Measurements from ENCODE around the gene PARP14. TPM values are rescaled to one million over a fixed set of nuclear protein-coding genes. Genes with fewer than 3 reads are reported as not detected.

Gene PARP14
- total and polyA plus RNA-seq, 2 donors (not counting 3 experiments of a cell fraction or from before 2014, with no cell fraction given) = 19.7 to 41.5 TPM

DNA sequence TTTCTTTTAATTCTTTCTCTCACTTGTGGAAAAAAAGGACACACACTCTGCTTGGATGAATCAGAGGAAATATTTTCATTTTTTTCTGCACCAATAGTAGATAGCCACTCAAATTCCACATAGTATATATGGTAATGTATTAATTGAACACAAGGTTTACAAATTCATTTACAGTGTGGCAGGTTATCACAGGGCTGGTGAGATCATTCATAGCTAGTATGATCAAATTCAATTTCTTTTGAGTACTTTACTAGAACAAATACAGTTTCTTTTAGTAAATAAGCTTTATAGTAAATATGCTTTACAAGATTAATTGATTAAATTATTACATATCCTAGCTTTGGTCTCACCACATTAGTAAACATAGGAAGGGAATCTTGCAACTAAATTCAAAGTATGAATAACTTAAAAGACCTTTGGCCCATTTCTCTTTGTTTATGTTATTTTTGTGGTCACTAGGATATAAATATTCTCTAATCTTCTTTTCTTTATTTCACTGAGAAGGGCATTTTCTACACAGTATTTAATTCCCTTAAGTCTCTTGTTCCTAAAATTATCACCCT, 40.1 kb upstream of the PARP14 start:
- Histone ChIP-seq H3K4me2 (ENCODE audit: insufficient read depth, low read length) (no peak overlapping the region), H2AFZ (ENCODE audit: low read depth, low read length) (no peak overlapping the region), H3K9ac (replicated peaks; ENCODE audit: extremely low read depth, insufficient read depth, low read length) (no peak overlapping the region), H4K20me1 (replicated peaks; ENCODE audit: control insufficient read depth, extremely low read depth, insufficient read depth, low read length) (no peaks in the 10 kb centered on the region), H3K4me1 (ENCODE audit: control insufficient read depth, extremely low read depth, insufficient read depth, low read length) (no peaks in the 10 kb centered on the region), H3K27ac (ENCODE audit: insufficient read depth, low read depth, low read length) (no peak overlapping the region), H3K79me2 (ENCODE audit: control insufficient read depth, insufficient read depth, low read length) (no peaks in the 10 kb centered on the region), H3K36me3 (ENCODE audit: control insufficient read depth in 2 of 2, extremely low read depth in 1 of 2, insufficient read depth in 2 of 2, low read length in 2 of 2) (no peaks in the 10 kb centered on the region), H3K9me1 (replicated peaks; ENCODE audit: control insufficient read depth, extremely low read depth, insufficient read depth, low read length) (no peaks in the 10 kb centered on the region), H3K27me3 (ENCODE audit: control insufficient read depth in 2 of 2, insufficient read depth in 2 of 2, low read length in 2 of 2) (peaks cover 7 to 9% of the 10 kb centered on the region in 2 experiments), H3K9me3 (replicated peaks; ENCODE audit: control insufficient read depth, insufficient read depth, low read length) (no peaks in the 10 kb centered on the region), H3K4me3 (replicated peaks in 1 of 3; ENCODE audit: insufficient read depth in 1 of 3, low read depth in 1 of 3, low read length in 3 of 3) (no peak overlapping the region)
- BruUV-seq (replicated peaks) = no TSS peak
- no peak for DNase-seq (ENCODE audit: low read depth, low spot score)
- POLR2A ChIA-PET = no interaction called here
- intact Hi-C loops (cut with micrococcal nuclease) = no loop called here
- TF ChIP-seq MYC (IDR thresholded peaks at IDR 0.05; ENCODE audit: low read depth, low read length) (no peak), GATA2 (IDR thresholded peaks at IDR 0.05; ENCODE audit: insufficient read depth, insufficient read length, low read depth, low read length) (no peak), JUN (IDR thresholded peaks at IDR 0.05; ENCODE audit: borderline replicate concordance, insufficient read depth, insufficient read length, low read depth) (no peak), POLR2A (IDR thresholded peaks at IDR 0.05; ENCODE audit: low read depth, low read length) (no peak)
- dilution Hi-C loops (cut with MboI; ENCODE audit: extremely low pct_ligation_motif_present, low sequenced_read_pairs) = no loop called here
- CTCF ChIA-PET = interaction anchor here (1.0 to 1.2 kb wide), 3 partner anchors 10 to 24 kb away, joined by 3 to 4 read pairs (median 4); no protein-coding TSS in a partner anchor
- FAIRE-seq = no peak

DNA sequence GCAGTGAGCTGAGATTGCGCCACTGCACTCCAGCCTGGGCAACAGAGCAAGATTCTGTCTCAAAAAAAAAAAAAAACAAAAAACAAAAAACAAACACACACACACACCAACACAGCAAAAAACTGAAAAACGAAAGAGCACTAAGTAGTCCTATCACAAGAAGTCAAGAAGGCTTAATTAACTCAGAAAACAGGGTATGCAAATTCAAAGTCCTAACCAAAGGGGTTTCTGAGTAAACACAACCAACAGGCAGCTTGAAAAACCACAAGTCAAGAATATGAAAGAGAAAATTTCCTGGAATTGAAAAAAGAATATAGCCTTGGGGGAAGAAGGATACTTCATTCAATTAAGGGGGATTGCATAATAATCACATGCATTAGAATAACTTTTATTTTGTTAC, 37.7 kb upstream of the PARP14 start:
- H3K4me1 ChIP-seq (ENCODE audit: control insufficient read depth, extremely low read depth, insufficient read depth, low read length) = no peaks in the 10 kb centered on the region
- no peaks in the 10 kb centered on the region for H3K36me3 ChIP-seq (ENCODE audit: control insufficient read depth in 2 of 2, extremely low read depth in 1 of 2, insufficient read depth in 2 of 2, low read length in 2 of 2)
- H3K27me3 ChIP-seq (ENCODE audit: control insufficient read depth in 2 of 2, insufficient read depth in 2 of 2, low read length in 2 of 2) = peaks cover 2 to 17% of the 10 kb centered on the region in 2 experiments
- CTCF ChIA-PET = no interaction called here
- POLR2A ChIA-PET = no interaction called here
- H3K4me2 ChIP-seq (ENCODE audit: insufficient read depth, low read length) = no peak overlapping the region
- no peak overlapping the region for H3K9ac ChIP-seq (replicated peaks; ENCODE audit: extremely low read depth, insufficient read depth, low read length)
- intact Hi-C loops (cut with micrococcal nuclease) = no loop called here
- no peaks in the 10 kb centered on the region for H4K20me1 ChIP-seq (replicated peaks; ENCODE audit: control insufficient read depth, extremely low read depth, insufficient read depth, low read length)
- no peak overlapping the region for H3K27ac ChIP-seq (ENCODE audit: insufficient read depth, low read depth, low read length)
- dilution Hi-C loops (cut with MboI; ENCODE audit: extremely low pct_ligation_motif_present, low sequenced_read_pairs) = no loop called here
- H3K79me2 ChIP-seq (ENCODE audit: control insufficient read depth, insufficient read depth, low read length) = no peaks in the 10 kb centered on the region
- BruUV-seq (replicated peaks) = no TSS peak
- H3K9me3 ChIP-seq (replicated peaks; ENCODE audit: control insufficient read depth, insufficient read depth, low read length) = no peaks in the 10 kb centered on the region
- no peak overlapping the region for H3K4me3 ChIP-seq (replicated peaks in 1 of 3; ENCODE audit: insufficient read depth in 1 of 3, low read depth in 1 of 3, low read length in 3 of 3)
- TF ChIP-seq MYC (IDR thresholded peaks at IDR 0.05; ENCODE audit: low read depth, low read length) (no peak), EZH2 (IDR thresholded peaks at IDR 0.05; ENCODE audit: borderline replicate concordance, low read depth, low read length, severe bottlenecking) (no peak), GATA2 (IDR thresholded peaks at IDR 0.05; ENCODE audit: insufficient read depth, insufficient read length, low read depth, low read length) (no peak), POLR2A (IDR thresholded peaks at IDR 0.05; ENCODE audit: low read depth, low read length) (no peak), POLR2AphosphoS5 (IDR thresholded peaks at IDR 0.05; ENCODE audit: insufficient read depth, low read depth, low read length) (no peak), JUN (IDR thresholded peaks at IDR 0.05; ENCODE audit: borderline replicate concordance, insufficient read depth, insufficient read length, low read depth) (no peak), FOS (IDR thresholded peaks at IDR 0.05; ENCODE audit: borderline replicate concordance, insufficient read depth, low read length) (no peak)
- TF ChIP-seq, protein P1, sequence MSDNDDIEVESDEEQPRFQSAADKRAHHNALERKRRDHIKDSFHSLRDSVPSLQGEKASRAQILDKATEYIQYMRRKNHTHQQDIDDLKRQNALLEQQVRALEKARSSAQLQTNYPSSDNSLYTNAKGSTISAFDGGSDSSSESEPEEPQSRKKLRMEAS (IDR thresholded peaks at IDR 0.05; ENCODE audit: insufficient read depth, insufficient read length) = no peak
- TF ChIP-seq, protein P2, sequence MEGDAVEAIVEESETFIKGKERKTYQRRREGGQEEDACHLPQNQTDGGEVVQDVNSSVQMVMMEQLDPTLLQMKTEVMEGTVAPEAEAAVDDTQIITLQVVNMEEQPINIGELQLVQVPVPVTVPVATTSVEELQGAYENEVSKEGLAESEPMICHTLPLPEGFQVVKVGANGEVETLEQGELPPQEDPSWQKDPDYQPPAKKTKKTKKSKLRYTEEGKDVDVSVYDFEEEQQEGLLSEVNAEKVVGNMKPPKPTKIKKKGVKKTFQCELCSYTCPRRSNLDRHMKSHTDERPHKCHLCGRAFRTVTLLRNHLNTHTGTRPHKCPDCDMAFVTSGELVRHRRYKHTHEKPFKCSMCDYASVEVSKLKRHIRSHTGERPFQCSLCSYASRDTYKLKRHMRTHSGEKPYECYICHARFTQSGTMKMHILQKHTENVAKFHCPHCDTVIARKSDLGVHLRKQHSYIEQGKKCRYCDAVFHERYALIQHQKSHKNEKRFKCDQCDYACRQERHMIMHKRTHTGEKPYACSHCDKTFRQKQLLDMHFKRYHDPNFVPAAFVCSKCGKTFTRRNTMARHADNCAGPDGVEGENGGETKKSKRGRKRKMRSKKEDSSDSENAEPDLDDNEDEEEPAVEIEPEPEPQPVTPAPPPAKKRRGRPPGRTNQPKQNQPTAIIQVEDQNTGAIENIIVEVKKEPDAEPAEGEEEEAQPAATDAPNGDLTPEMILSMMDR (IDR thresholded peaks at IDR 0.05; ENCODE audit: extremely low read depth in 1 of 2, insufficient read depth in 1 of 2, low read depth in 1 of 2, low read length in 2 of 2) = no peak
- no peaks in the 10 kb centered on the region for H3K9me1 ChIP-seq (replicated peaks; ENCODE audit: control insufficient read depth, extremely low read depth, insufficient read depth, low read length)
- no peak for FAIRE-seq
- H2AFZ ChIP-seq (ENCODE audit: low read depth, low read length) = no peak overlapping the region
- DNase-seq (ENCODE audit: low read depth, low spot score) = no peak

All from endothelial cell of umbilical vein (primary cell).